Transverse colon (tissue), 4 donors: ENCODE data around the gene MCRIP2. TPM values are rescaled to one million over a fixed set of nuclear protein-coding genes. Genes with fewer than 3 reads are reported as not detected.
A peak's percentile ranks its signal among the peaks of the same experiment; 100 is the strongest.

Experiments
- DNase-seq: peaks from one replicate; pipeline ENCODE4 v3.0.0-alpha.2; 2019
- H3K27ac ChIP-seq, 4 donors: fragments of 200-600 bp; sonication (generic); 2 replicates each; pipeline ENCODE4 v1.5.1; 2016 to 2018; ENCODE audit warnings: inconsistent platforms in 4 of 4
- H3K27me3 ChIP-seq: fragments of 200-600 bp; sonication (generic); 2 replicates; pipeline ENCODE4 v1.5.1; 2017; ENCODE audit warnings: inconsistent platforms
- H3K36me3 ChIP-seq, 4 donors: fragments of 200-600 bp; sonication (generic); 2 replicates each; pipeline ENCODE4 v1.5.1; 2017 to 2019; ENCODE audit warnings: inconsistent platforms in 4 of 4
- H3K4me1 ChIP-seq, 4 donors: fragments of 200-600 bp; sonication (generic); 2 replicates each; pipeline ENCODE4 v1.5.1; 2017 to 2020; ENCODE audit warnings: inconsistent platforms in 4 of 4
- H3K4me3 ChIP-seq, 4 donors: fragments of 200-600 bp; sonication (generic); 1 replicate in 1 of 4; 2 replicates in 3 of 4; pipeline versions ENCODE4 v1.5.1 to v1.6.1; 2017 to 2019; ENCODE audit warnings: inconsistent platforms in 4 of 4
- H3K9me3 ChIP-seq, 2 donors: fragments of 200-600 bp; sonication (generic); 2 replicates each; pipeline ENCODE4 v1.5.1; 2017 to 2019; ENCODE audit warnings: inconsistent platforms in 2 of 2
- EP300 ChIP-seq: sonication (generic); formaldehyde crosslinking; IDR thresholded peaks from one replicate; pipeline ENCODE4 v1.6.1; 2017; ENCODE audit warnings: antibody characterized with exemption, low read depth
- POLR2A ChIP-seq: fragments of 450-650 bp; IDR thresholded peaks from one replicate; pipeline ENCODE4 v1.6.1; 2016; ENCODE audit warnings: antibody characterized with exemption, mild to moderate bottlenecking, moderate library complexity
- POLR2AphosphoS5 ChIP-seq, 3 donors: sonication (generic); formaldehyde crosslinking; IDR thresholded peaks; one replicate each; pipeline ENCODE4 v1.6.1; 2016; ENCODE audit warnings: antibody characterized with exemption in 3 of 3
- WGBS, 2 donors: methylation state at CpG; one replicate each; pipeline ENCODE4 v1.1.5; 2018; ENCODE audit warnings: low coverage in 1 of 2; 5-methylcytosine and 5-hydroxymethylcytosine counted together
- in situ Hi-C, 4 donors: fragments of 200-750 bp; cut with MboI; loops; one replicate each; pipeline versions ENCODE4 v1.15.0 to v1.15.1; 2017; ENCODE audit warnings: low sequenced_read_pairs in 3 of 4, low pct_ligation_motif_present in 1 of 4, low pct_unique_long_range_greater_than_20kb in 1 of 4
- intact Hi-C: fragments of 100-400 bp; cut with DNase I; formaldehyde crosslinking; loops from one replicate; pipeline ENCODE4 v1.15.1; 2023; ENCODE audit warnings: low total_unique reads
- total RNA-seq, 4 donors: library from RNA; depleted of rRNA; stranded (reverse); fragments of >200 nt; gene quantifications; one replicate each; pipeline ENCODE4 v1.1.0, GENCODE V29; 2016
- TF ChIP-seq, protein P1 (sequence below), 5 experiments: fragments of 200-600 bp in 3 of 5; fragments of 450-650 bp in 2 of 5; sonication (generic) in 3 of 5; IDR thresholded peaks; 1 replicate in 2 of 5; 2 replicates in 3 of 5; pipeline ENCODE4 v1.5.1; 2016 to 2017; ENCODE audit warnings: antibody characterized with exemption in 5 of 5, inconsistent platforms in 3 of 5, mild to moderate bottlenecking in 2 of 5, moderate library complexity in 1 of 5

The MCRIP2 gene
- total RNA-seq, 4 donors from 2014 or later: 158 to 267 (median 211) TPM

DNA sequence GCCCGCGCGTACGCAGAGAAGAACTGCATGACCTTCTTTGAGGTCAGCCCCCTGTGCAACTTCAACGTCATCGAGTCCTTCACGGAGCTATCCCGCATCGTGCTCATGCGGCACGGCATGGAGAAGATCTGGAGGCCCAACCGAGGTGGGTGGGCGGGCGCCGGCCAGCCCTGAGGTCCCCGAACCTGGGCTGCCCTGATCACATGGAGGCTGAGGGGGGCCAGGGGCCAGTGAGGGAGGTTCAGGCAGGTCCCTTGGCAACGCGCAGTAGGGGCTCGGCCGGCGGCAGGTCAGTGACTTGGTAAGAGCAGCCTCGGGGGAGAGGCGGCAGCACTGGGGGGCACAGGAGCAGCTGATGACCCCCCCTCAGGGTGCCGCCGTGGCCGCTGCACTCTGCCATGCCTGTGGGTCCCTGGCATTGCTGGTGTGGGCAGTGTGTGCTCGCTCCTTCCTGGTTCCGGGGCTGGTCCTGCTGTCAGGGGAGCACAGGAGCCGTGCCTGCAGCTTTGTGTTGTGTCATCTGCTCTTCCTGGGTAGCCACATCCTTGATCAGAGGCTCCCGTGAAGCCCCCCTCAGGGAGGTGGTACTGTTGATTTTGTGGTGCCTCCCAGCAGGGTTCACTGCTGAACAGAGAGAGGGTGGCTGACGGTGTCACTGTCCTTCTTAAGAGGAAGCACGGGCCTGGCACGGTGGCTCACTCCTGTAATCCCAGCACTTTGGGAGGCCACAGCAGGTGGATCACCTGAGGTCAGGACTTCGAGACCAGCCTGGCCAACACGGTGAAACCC lies 15.5 kb upstream of the MCRIP2 start:
- no peaks in the 10 kb centered on the region for H3K36me3 ChIP-seq
- TF ChIP-seq POLR2A (no peak), POLR2AphosphoS5 (IDR thresholded peaks at IDR 0.05) (no peak), EP300 (no peak)
- TF ChIP-seq, protein P1, sequence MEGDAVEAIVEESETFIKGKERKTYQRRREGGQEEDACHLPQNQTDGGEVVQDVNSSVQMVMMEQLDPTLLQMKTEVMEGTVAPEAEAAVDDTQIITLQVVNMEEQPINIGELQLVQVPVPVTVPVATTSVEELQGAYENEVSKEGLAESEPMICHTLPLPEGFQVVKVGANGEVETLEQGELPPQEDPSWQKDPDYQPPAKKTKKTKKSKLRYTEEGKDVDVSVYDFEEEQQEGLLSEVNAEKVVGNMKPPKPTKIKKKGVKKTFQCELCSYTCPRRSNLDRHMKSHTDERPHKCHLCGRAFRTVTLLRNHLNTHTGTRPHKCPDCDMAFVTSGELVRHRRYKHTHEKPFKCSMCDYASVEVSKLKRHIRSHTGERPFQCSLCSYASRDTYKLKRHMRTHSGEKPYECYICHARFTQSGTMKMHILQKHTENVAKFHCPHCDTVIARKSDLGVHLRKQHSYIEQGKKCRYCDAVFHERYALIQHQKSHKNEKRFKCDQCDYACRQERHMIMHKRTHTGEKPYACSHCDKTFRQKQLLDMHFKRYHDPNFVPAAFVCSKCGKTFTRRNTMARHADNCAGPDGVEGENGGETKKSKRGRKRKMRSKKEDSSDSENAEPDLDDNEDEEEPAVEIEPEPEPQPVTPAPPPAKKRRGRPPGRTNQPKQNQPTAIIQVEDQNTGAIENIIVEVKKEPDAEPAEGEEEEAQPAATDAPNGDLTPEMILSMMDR (IDR thresholded peaks at IDR 0.05): no peak
- no peaks in the 10 kb centered on the region for H3K27me3 ChIP-seq
- in situ Hi-C loops: no loop called here
- intact Hi-C loops: no loop called here
- peak overlapping the region in 1 of 4 donors; percentile 39 for H3K27ac ChIP-seq
- DNase-seq: no peak
- H3K9me3 ChIP-seq: no peaks in the 10 kb centered on the region
- peaks cover 0 to 18% (median 13%) of the 10 kb centered on the region in 4 donors for H3K4me1 ChIP-seq
- 95% methylated on average over 33 of the region's 35 CpGs; no CpG with 5 or more reads in 1 of the 2 donors for WGBS, 2 donors
- H3K4me3 ChIP-seq: no peak overlapping the region

DNA sequence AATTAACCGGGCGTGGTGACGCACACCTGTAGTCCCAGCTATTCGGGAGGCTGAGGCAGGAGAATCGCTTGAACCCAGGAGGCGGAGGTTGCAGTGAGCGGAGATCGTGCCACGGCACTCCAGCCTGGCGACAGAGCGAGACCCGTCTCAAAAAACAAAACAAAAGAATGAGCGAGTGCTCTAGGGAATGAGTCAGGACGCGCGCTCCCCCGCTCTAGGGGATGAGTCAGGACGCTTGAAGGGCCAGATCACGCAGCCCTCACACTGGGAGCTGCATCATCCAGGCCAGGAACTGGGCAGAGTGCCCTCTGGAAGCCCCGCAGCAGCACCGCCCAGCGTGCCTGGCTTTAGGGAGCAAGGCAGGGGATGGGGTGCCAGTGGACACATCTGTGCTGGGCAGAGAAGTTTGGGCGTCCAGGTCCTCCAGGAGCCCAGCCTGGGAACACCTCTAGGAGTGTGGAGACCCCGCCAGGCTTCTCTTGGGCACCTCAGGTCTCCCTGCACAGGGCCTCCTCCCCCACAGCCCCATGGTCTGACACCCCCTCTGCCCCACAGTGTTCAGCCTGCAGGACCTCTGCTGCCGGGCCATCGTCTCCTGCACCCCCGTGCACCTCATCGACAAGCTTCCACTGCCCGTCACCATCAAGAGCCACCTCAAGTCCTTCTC lies 14.7 kb upstream of the MCRIP2 start:
- H3K4me3 ChIP-seq: no peak overlapping the region
- no peaks in the 10 kb centered on the region for H3K36me3 ChIP-seq
- 90 to 94% methylated on average over 12 to 28 of the region's 29 CpGs for WGBS, 2 donors
- peak overlapping the region in 1 of 4 donors; percentile 39 for H3K27ac ChIP-seq
- no peaks in the 10 kb centered on the region for H3K9me3 ChIP-seq
- DNase-seq: no peak
- TF ChIP-seq POLR2AphosphoS5 (IDR thresholded peaks at IDR 0.05) (no peak), EP300 (no peak), POLR2A (no peak)
- TF ChIP-seq, protein P1 (IDR thresholded peaks at IDR 0.05): no peak
- H3K27me3 ChIP-seq: no peaks in the 10 kb centered on the region
- in situ Hi-C loops: no loop called here
- peaks cover 0 to 16% (median 13%) of the 10 kb centered on the region in 4 donors for H3K4me1 ChIP-seq
- intact Hi-C loops: no loop called here

DNA sequence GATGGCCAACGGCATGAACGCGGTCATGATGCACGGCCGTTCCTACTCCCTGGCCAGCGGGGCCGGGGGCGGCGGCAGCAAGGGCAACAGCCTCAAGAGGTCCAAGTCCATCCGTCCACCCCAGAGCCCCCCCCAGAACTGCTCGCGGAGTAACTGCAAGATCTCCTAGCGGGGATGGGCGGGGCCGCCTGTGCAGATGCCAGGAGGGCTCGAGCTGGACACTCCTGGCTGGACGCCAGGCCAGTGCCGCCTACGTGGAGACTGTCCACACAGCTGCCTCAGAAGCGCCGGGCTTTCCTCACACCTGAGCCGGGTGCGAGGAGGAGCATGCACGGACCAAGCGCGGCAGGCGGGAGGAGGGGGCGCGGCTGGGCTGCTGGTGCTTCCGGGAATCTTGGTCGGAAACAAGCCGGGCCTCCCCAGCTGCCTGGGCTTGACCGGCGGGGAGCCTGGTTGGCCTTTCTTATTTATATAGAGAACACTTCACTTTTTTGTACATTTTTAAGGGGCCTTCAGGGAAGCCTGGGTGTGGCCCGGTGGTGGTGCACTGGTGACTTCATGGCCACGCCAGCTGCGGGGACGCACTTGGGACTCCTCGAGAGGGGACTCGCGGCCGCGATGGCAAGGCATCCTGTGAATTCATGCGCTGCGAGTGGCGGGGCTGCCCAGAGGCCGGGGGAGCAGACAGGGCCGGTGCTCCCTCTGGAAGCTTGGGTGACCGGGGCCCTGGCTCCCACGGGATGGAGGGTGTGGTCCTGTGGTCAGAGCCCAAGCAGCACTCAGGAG lies 14.0 kb upstream of the MCRIP2 start:
- Histone ChIP-seq H3K36me3 (no peaks in the 10 kb centered on the region), H3K4me1 (peaks cover 0 to 14% (median 12%) of the 10 kb centered on the region in 4 donors), H3K9me3 (no peaks in the 10 kb centered on the region), H3K4me3 (no peak overlapping the region), H3K27ac (peak overlapping the region in 1 of 4 donors; percentile 33), H3K27me3 (no peaks in the 10 kb centered on the region)
- DNase-seq: no peak
- TF ChIP-seq EP300 (no peak), POLR2AphosphoS5 (IDR thresholded peaks at IDR 0.05) (no peak), POLR2A (no peak)
- TF ChIP-seq, protein P1 (IDR thresholded peaks at IDR 0.05): no peak
- 86 to 93% methylated on average over 3 to 50 of the region's 50 CpGs for WGBS, 2 donors
- intact Hi-C loops (no loop called here), in situ Hi-C loops (no loop called here)
